HG02571 (cell line): Measurements from ENCODE around the gene AP2S1.
"Not testable (repeated sequence)": the region's sequence is repeated elsewhere in the genome, so short reads cannot be mapped to it uniquely, and the experiment has no call there.

Experiments
- ATAC-seq: cut with Tn5 transposase; IDR thresholded peaks from one replicate; pipeline ENCODE4 v1.9.1; 2021; ENCODE audit warnings: mild to moderate bottlenecking, moderate library complexity; ENCODE audit not compliant: unreplicated experiment

The AP2S1 gene

GRCh38 chr19:46850228-46851203 lies at the start of gene AP2S1:
Gene AP2S1, minus strand, starts transcription at chr19:46850846. Its CDS starts 80 bp downstream, at chr19:46850766.
- ATAC-seq: peak; percentile 90

DNA sequence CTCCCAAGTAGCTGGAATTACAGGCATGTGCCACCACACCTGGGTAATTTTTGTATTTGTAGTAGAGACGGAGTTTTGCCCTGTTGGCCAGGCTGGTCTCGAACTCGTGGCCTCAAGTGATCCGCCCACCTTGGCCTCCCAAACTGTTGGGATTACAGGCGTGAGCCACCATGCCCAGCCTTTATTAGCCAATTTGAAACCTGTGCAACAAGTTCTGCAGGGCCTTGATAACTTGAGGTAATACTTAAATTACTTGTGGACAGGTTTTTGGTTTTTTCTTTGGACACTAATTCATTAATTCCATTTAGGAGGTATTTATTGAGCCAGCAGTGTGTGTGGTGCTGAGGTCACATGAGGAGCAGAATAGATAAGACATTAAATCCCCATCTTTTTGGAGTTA lies 49.7 kb upstream of the AP2S1 start:
- ATAC-seq: no peak

- ATAC-seq: no peak
These were observed 48.1 kb upstream of the AP2S1 start for GRCh38 chr19:46898731-46899130.

DNA sequence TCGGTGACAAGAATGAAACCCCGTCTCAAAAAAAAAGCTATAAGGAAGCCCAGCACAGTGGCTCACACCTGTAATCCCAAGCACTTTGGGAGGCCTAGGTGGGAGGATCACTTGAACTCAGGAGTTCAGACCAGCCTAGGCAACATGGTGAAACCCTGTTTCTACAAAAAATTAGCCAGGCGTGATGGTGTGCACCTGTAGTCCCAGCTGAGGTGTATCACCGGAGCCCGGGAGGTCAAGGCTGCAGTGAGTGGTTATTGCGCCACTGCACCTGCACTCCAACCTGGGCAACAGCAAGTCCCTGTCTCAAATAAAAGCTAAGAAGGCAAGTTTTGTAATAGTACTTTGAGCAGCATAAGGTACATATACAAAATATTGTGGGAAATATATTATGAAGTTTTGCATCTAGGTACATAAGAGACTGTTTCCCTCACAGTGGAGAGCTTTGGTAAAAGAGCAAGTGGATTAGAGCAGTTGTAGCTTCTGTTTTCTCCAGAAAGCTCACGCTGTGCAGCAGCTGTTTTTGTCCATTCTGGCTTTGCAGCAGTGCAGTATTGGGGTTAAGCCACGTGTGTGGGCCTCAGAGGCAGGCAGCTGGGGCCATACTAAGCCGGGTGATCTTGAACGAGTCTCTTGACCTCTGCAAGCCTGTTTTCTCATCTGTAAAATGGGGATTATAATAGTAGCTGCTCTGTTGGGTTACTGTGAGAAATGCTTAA lies 45.6 kb upstream of the AP2S1 start:
- ATAC-seq: no peak

GRCh38 chr19:46892252-46893179 lies 41.9 kb upstream of the AP2S1 start:
- no peak for ATAC-seq

GRCh38 chr19:46890423-46891170 lies 40.0 kb upstream of the AP2S1 start:
- no peak for ATAC-seq

DNA sequence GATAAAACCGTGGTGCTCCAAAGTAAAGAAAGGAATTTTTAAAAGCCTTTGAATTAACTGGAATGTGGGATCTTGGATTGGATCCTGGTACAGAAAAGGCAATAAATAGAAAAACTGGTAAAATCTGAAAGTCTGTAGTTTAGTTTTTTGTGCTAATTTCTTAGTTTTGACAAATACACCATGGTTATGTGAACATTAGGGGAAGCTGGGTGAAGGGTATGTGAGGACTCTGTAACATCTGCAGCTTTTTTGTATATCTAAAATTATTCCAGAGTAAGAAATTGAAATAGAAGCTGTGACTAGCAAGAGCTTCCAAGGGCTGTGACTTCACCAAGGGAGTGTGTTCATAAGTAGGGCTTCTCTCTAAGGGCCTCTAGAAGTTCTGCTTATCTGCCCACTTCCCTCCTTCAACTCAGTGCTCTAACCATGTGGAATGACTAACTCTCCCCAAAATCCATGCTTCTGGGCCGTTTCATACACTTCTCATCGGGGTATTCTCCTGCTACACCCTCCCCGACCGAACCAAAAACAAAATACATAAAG lies 36.7 kb upstream of the AP2S1 start:
- ATAC-seq: no peak

GRCh38 chr19:46886546-46887239 lies 36.0 kb upstream of the AP2S1 start:
- no peak for ATAC-seq

- ATAC-seq: no peak
These were observed 34.8 kb upstream of the AP2S1 start for GRCh38 chr19:46885411-46885810.

DNA sequence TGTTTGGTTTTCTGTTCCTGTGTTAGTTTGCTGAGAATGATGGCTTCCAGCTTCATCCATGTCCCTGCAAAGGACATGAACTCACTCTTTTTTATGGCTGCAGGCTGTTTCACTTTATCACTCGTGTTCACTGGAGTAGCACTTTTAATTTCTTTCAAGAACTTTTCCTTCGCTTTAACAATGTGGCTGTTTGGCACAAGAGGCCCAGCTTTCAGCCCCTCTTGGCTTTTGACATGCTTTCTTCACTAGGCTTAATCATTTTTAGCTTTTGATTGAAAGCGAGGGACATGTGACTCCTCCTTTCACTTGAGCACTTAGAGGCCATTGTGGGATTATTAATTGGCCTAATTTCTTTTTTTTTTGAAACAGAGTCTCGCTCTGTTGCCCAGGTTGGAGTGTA lies 32.1 kb upstream of the AP2S1 start:
- ATAC-seq: not testable (repeated sequence)

DNA sequence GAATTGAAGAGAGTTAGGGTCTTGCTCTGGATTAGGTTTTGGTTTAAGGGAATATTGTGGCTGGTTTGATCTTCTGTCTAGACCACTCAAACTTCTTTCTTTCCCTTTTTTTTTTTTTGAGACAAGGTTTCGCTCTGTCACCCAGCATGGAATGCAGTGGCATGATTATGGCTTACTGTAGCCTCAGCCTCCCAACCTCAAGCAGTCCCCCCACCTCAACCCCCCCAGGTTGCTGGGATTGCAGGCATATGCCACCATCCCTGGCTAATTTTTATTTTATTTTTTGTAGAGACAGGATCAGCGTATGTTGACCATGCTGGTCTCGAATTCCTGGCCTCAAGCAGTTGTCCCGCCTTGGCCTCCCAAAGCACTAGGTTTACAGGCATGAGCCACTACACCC lies 31.4 kb upstream of the AP2S1 start:
- no peak for ATAC-seq

GRCh38 chr19:46881092-46881491 lies 30.4 kb upstream of the AP2S1 start:
- no peak for ATAC-seq

DNA sequence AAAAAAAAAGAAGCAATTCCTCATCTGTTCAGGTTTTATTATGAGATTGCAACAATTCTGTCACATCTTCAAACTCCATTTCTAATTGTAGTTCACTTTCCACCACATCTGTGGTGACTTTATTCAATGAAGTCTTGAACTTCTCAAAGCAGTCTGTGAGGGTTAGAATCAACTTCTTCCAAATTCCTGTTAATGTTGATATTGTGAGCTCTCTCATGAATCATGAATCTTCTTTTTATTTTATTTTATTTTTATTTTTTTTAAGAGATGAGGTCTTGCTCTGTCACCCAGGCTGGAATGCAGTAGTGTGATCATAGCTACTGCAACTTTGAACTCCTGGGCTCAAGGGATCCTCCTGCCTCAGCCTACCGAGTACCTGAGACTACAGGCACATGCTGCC lies 29.8 kb upstream of the AP2S1 start:
- ATAC-seq: no peak

GRCh38 chr19:46878613-46879375 lies 28.1 kb upstream of the AP2S1 start:
- no peak for ATAC-seq

GRCh38 chr19:46875657-46876056 lies 25.0 kb upstream of the AP2S1 start:
- ATAC-seq: no peak

DNA sequence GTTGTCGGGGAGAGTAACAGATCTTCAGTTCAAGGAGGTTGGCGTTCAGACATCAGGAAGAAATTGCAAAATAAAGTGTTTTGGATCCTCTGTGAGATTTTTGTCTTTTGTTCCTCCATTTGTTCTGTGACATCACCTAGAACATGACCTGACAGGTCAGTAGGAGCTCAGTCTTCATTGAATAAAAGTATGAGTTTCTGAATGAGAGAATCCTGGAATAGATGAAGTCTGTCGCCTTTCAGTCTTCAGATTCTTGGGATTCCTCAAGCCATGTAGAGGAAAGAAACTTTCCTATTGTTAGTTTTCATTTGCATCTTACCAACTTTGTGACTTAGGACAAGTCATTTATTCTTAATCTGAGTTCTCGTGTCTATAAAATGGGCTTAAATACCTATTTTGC lies 24.6 kb upstream of the AP2S1 start:
- ATAC-seq: no peak

- no peak for ATAC-seq
These were observed 22.3 kb upstream of the AP2S1 start for GRCh38 chr19:46872967-46873366.

- not testable (repeated sequence) for ATAC-seq
These were observed 20.5 kb upstream of the AP2S1 start for GRCh38 chr19:46871173-46871572.
